WTC11 (cell line): ENCODE data around the gene DRAM2. TPM values are rescaled to one million over a fixed set of nuclear protein-coding genes. Genes with fewer than 3 reads are reported as not detected.

Source experiments
- ATAC-seq: fragments of 200-7000 bp; cut with Tn5 transposase; 2 replicates; pipeline ENCODE4 v1.10.0; 2021; ENCODE audit warnings: mild to moderate bottlenecking, moderate library complexity
- CTCF ChIA-PET: fragments of 300-600 bp; sonication (Branson Sonifier 250); formaldehyde crosslinking; loops from one replicate; lab custom pipeline; 2021; ENCODE audit warnings: antibody characterized with exemption; lab: Charles Lee
- POLR2A ChIA-PET: fragments of 350-600 bp; sonication (Branson Sonifier 250); formaldehyde crosslinking; loops from one replicate; lab custom pipeline; 2021; ENCODE audit warnings: antibody characterized with exemption; lab: Charles Lee
- DNase-seq: peaks from one replicate; pipeline ENCODE4 v3.0.0; 2021; ENCODE audit warnings: low spot score
- H3K27ac Mint-ChIP-seq: 2 replicates; pipeline ENCODE4 v1.8.0; 2021; ENCODE audit warnings: mixed read lengths
- H3K27me3 Mint-ChIP-seq: 2 replicates; pipeline ENCODE4 v1.8.0; 2021; ENCODE audit warnings: low read depth, mild to moderate bottlenecking, moderate library complexity, mixed read lengths
- H3K36me3 Mint-ChIP-seq: 2 replicates; pipeline ENCODE4 v1.8.0; 2021; ENCODE audit warnings: mixed read lengths
- H3K4me1 Mint-ChIP-seq: 2 replicates; pipeline ENCODE4 v1.8.0; 2022; ENCODE audit warnings: mixed read lengths
- H3K4me3 Mint-ChIP-seq: 2 replicates; pipeline ENCODE4 v1.8.0; 2021; ENCODE audit warnings: mild to moderate bottlenecking, moderate library complexity, mixed read lengths
- H3K9me3 Mint-ChIP-seq: 2 replicates; pipeline ENCODE4 v1.8.0; 2021; ENCODE audit warnings: mixed read lengths
- FOXK1 ChIP-seq: sonication (generic); formaldehyde crosslinking; IDR thresholded peaks from 2 replicates; pipeline ENCODE4 v1.8.0; 2022; ENCODE audit warnings: mild to moderate bottlenecking, moderate library complexity, missing genetic modification reagents
- NFE2L1 ChIP-seq: sonication (generic); formaldehyde crosslinking; IDR thresholded peaks from 2 replicates; pipeline ENCODE4 v1.8.1; 2023; ENCODE audit warnings: missing genetic modification reagents
- PRRX2 ChIP-seq: fragments of 250-450 bp; sonication (Bioruptor Pico); IDR thresholded peaks from 2 replicates; pipeline ENCODE4 v1.8.0; 2021; ENCODE audit warnings: mild to moderate bottlenecking
- RELA ChIP-seq: sonication (generic); formaldehyde crosslinking; IDR thresholded peaks from 2 replicates; pipeline ENCODE4 v1.8.1; 2022; ENCODE audit warnings: missing genetic modification reagents, mild to moderate bottlenecking, borderline replicate concordance
- SOX15 ChIP-seq: fragments of 250-450 bp; sonication (Bioruptor Pico); IDR thresholded peaks from 2 replicates; pipeline ENCODE4 v1.9.0; 2021; ENCODE audit warnings: mild to moderate bottlenecking
- TCF7 ChIP-seq: sonication (generic); formaldehyde crosslinking; IDR thresholded peaks from 2 replicates; pipeline ENCODE4 v1.8.0; 2022; ENCODE audit warnings: mild to moderate bottlenecking, low read depth, missing genetic modification reagents, moderate library complexity
- ZNF219 ChIP-seq: sonication (generic); formaldehyde crosslinking; IDR thresholded peaks from 2 replicates; pipeline ENCODE4 v1.8.0; 2023; ENCODE audit warnings: missing genetic modification reagents, mild to moderate bottlenecking, borderline replicate concordance
- ZNF263 ChIP-seq: sonication (generic); formaldehyde crosslinking; IDR thresholded peaks from 2 replicates; pipeline ENCODE4 v1.8.1; 2022; ENCODE audit warnings: low read depth, mild to moderate bottlenecking, moderate library complexity, missing genetic modification reagents
- ZNF416 ChIP-seq: fragments of 250-450 bp; sonication (Bioruptor Pico); IDR thresholded peaks from 2 replicates; pipeline ENCODE4 v1.9.0; 2021; ENCODE audit warnings: mild to moderate bottlenecking, inconsistent platforms
- ZNF423 ChIP-seq: fragments of 250-450 bp; sonication (Bioruptor Pico); IDR thresholded peaks from 2 replicates; pipeline ENCODE4 v2.1.2; 2022; ENCODE audit warnings: mild to moderate bottlenecking, moderate library complexity
- ZNF671 ChIP-seq: fragments of 250-450 bp; sonication (Bioruptor Pico); IDR thresholded peaks from 2 replicates; pipeline ENCODE4 v1.8.0; 2021; ENCODE audit warnings: mild to moderate bottlenecking
- total RNA-seq: library from RNA; stranded (reverse); gene quantifications from 3 replicates; pipeline ENCODE4 v1.2.3, GENCODE V29; 2021
- TF ChIP-seq, protein P1 (sequence below): fragments of 250-450 bp; sonication (Bioruptor Pico); IDR thresholded peaks from 2 replicates; pipeline ENCODE4 v1.9.0; 2021; ENCODE audit warnings: mild to moderate bottlenecking
- TF ChIP-seq, protein P2 (sequence below): sonication (generic); formaldehyde crosslinking; IDR thresholded peaks from 2 replicates; pipeline ENCODE4 v1.8.1; 2023; ENCODE audit warnings: mild to moderate bottlenecking, missing genetic modification reagents
- TF ChIP-seq, protein P3 (sequence below): fragments of 250-450 bp; sonication (Bioruptor Pico); IDR thresholded peaks from 2 replicates; pipeline ENCODE4 v1.9.0; 2021; ENCODE audit warnings: mild to moderate bottlenecking, borderline replicate concordance
- TF ChIP-seq, protein P4 (sequence below): fragments of 250-450 bp; sonication (Bioruptor Pico); IDR thresholded peaks from 2 replicates; pipeline ENCODE4 v1.9.0; 2021; ENCODE audit warnings: moderate library complexity, mild to moderate bottlenecking, inconsistent platforms, borderline replicate concordance
- TF ChIP-seq, protein P5 (sequence below): sonication (generic); formaldehyde crosslinking; IDR thresholded peaks from 2 replicates; pipeline ENCODE4 v1.8.1; 2023; ENCODE audit warnings: mild to moderate bottlenecking, missing genetic modification reagents
- TF ChIP-seq, protein P6 (sequence below): sonication (generic); formaldehyde crosslinking; IDR thresholded peaks from 2 replicates; pipeline ENCODE4 v1.8.0; 2022; ENCODE audit warnings: mild to moderate bottlenecking, missing genetic modification reagents

DRAM2 gene
- total RNA-seq, 1 experiment from 2014 or later, result 34.3 TPM

DNA sequence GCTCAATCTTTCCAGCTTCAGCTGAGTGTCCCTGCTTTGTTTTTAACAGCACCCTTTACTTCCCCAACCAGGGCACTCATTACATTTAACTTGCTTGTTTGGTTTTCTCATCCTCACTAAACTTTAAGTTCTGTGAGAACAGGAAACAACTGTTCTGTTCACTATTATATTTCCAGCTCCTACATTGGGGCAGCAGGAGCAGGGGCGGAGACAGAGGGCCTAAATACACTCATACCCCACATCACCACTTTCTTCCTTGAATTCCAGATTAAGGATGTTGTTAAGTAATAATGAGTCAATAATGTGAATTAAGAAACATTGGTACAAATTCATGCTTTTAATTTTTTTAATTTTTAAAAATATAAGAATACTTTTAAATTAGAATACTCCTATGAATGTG lies 6.0 kb downstream of the DRAM2 start:
- DNase-seq, result no peak
- no peaks in the 10 kb centered on the region for H3K9me3 Mint-ChIP-seq
- no peak overlapping the region for H3K27ac Mint-ChIP-seq
- no peak for TF ChIP-seq ZNF263
- no peak for TF ChIP-seq ZNF416 (CRISPR knock-in tag)
- no peak for TF ChIP-seq TCF7
- no peak for TF ChIP-seq NFE2L1
- TF ChIP-seq, protein P1, sequence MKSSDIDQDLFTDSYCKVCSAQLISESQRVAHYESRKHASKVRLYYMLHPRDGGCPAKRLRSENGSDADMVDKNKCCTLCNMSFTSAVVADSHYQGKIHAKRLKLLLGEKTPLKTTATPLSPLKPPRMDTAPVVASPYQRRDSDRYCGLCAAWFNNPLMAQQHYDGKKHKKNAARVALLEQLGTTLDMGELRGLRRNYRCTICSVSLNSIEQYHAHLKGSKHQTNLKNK, result no peak
- no peak for TF ChIP-seq FOXK1
- no peak for TF ChIP-seq ZNF219 (CRISPR knock-in tag)
- TF ChIP-seq, protein P2, sequence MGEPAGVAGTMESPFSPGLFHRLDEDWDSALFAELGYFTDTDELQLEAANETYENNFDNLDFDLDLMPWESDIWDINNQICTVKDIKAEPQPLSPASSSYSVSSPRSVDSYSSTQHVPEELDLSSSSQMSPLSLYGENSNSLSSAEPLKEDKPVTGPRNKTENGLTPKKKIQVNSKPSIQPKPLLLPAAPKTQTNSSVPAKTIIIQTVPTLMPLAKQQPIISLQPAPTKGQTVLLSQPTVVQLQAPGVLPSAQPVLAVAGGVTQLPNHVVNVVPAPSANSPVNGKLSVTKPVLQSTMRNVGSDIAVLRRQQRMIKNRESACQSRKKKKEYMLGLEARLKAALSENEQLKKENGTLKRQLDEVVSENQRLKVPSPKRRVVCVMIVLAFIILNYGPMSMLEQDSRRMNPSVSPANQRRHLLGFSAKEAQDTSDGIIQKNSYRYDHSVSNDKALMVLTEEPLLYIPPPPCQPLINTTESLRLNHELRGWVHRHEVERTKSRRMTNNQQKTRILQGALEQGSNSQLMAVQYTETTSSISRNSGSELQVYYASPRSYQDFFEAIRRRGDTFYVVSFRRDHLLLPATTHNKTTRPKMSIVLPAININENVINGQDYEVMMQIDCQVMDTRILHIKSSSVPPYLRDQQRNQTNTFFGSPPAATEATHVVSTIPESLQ (CRISPR knock-in tag), result no peak
- TF ChIP-seq, protein P3, sequence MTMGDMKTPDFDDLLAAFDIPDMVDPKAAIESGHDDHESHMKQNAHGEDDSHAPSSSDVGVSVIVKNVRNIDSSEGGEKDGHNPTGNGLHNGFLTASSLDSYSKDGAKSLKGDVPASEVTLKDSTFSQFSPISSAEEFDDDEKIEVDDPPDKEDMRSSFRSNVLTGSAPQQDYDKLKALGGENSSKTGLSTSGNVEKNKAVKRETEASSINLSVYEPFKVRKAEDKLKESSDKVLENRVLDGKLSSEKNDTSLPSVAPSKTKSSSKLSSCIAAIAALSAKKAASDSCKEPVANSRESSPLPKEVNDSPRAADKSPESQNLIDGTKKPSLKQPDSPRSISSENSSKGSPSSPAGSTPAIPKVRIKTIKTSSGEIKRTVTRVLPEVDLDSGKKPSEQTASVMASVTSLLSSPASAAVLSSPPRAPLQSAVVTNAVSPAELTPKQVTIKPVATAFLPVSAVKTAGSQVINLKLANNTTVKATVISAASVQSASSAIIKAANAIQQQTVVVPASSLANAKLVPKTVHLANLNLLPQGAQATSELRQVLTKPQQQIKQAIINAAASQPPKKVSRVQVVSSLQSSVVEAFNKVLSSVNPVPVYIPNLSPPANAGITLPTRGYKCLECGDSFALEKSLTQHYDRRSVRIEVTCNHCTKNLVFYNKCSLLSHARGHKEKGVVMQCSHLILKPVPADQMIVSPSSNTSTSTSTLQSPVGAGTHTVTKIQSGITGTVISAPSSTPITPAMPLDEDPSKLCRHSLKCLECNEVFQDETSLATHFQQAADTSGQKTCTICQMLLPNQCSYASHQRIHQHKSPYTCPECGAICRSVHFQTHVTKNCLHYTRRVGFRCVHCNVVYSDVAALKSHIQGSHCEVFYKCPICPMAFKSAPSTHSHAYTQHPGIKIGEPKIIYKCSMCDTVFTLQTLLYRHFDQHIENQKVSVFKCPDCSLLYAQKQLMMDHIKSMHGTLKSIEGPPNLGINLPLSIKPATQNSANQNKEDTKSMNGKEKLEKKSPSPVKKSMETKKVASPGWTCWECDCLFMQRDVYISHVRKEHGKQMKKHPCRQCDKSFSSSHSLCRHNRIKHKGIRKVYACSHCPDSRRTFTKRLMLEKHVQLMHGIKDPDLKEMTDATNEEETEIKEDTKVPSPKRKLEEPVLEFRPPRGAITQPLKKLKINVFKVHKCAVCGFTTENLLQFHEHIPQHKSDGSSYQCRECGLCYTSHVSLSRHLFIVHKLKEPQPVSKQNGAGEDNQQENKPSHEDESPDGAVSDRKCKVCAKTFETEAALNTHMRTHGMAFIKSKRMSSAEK (CRISPR knock-in tag), result no peak
- TF ChIP-seq ZNF423, result no peak
- TF ChIP-seq SOX15 (CRISPR knock-in tag), result no peak
- TF ChIP-seq, protein P4, sequence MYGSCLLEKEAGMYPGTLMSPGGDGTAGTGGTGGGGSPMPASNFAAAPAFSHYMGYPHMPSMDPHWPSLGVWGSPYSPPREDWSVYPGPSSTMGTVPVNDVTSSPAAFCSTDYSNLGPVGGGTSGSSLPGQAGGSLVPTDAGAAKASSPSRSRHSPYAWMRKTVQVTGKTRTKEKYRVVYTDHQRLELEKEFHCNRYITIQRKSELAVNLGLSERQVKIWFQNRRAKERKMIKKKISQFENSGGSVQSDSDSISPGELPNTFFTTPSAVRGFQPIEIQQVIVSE (CRISPR knock-in tag), result no peak
- TF ChIP-seq, protein P5, sequence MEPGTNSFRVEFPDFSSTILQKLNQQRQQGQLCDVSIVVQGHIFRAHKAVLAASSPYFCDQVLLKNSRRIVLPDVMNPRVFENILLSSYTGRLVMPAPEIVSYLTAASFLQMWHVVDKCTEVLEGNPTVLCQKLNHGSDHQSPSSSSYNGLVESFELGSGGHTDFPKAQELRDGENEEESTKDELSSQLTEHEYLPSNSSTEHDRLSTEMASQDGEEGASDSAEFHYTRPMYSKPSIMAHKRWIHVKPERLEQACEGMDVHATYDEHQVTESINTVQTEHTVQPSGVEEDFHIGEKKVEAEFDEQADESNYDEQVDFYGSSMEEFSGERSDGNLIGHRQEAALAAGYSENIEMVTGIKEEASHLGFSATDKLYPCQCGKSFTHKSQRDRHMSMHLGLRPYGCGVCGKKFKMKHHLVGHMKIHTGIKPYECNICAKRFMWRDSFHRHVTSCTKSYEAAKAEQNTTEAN (CRISPR knock-in tag), result no peak
- TF ChIP-seq, all 79 proteins: peak for 0
- ATAC-seq, result no peak
- CTCF ChIA-PET, result no interaction called here
- Mint-ChIP-seq H3K4me1 (peaks cover 17% of the 10 kb centered on the region), H3K27me3 (no peaks in the 10 kb centered on the region), H3K36me3 (peaks cover 30% of the 10 kb centered on the region), H3K4me3 (no peak overlapping the region)
- POLR2A ChIA-PET, result no interaction called here

DNA sequence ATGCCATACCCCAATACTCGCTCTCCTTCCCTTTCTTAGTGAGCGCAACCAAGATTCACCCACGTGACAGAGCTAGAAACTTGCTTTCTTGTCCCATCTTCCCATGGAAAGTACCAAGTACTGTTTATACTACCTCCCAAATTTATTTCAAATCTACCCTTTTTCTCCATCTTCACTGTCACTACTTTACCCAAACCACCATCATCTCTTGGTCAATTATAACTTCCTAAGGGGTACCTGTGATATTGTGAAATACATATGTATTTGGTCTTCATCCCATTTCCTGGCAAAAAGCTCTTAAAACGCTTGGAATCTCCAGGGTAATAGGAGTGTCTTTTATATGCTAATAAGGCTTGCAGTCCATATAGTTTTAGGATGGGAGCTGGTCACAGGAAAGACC lies 8.2 kb downstream of the DRAM2 start:
- TF ChIP-seq ZNF671 (CRISPR knock-in tag), result no peak
- TF ChIP-seq, protein P6, sequence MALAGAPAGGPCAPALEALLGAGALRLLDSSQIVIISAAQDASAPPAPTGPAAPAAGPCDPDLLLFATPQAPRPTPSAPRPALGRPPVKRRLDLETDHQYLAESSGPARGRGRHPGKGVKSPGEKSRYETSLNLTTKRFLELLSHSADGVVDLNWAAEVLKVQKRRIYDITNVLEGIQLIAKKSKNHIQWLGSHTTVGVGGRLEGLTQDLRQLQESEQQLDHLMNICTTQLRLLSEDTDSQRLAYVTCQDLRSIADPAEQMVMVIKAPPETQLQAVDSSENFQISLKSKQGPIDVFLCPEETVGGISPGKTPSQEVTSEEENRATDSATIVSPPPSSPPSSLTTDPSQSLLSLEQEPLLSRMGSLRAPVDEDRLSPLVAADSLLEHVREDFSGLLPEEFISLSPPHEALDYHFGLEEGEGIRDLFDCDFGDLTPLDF (CRISPR knock-in tag), result no peak
- no peak for TF ChIP-seq RELA (CRISPR knock-in tag)
- no peak for TF ChIP-seq ZNF263
- TF ChIP-seq PRRX2 (CRISPR knock-in tag), result no peak
- CTCF ChIA-PET, result no interaction called here

More for the DNA sequence above, 8.2 kb downstream of the DRAM2 start:
- DNase-seq (no peak), ATAC-seq (no peak)
- peaks cover 9% of the 10 kb centered on the region; the same call in 1 of the 2 replicates for H3K4me1 Mint-ChIP-seq
- peaks cover 35% of the 10 kb centered on the region for H3K36me3 Mint-ChIP-seq
- no peak overlapping the region for H3K4me3 Mint-ChIP-seq
- H3K27ac Mint-ChIP-seq, result no peak overlapping the region; the same call in 1 of the 2 replicates
- POLR2A ChIA-PET, result no interaction called here
- no peaks in the 10 kb centered on the region for H3K9me3 Mint-ChIP-seq
- no peaks in the 10 kb centered on the region for H3K27me3 Mint-ChIP-seq
